OCI-LY1 (cell line): ENCODE measurements around the gene CCDC33.

Source experiments
- H2AFZ ChIP-seq: fragments of 200-600 bp; sonication (generic), shearing (Covaris generic); 2 replicates; pipeline ENCODE4 v1.6.0; 2014; ENCODE audit warnings: antibody characterized with exemption, mild to moderate bottlenecking, low read length
- H3F3A ChIP-seq: fragments of 200-600 bp; sonication (generic), shearing (Covaris generic); 2 replicates; pipeline ENCODE4 v1.6.0; 2014; ENCODE audit warnings: mild to moderate bottlenecking, antibody characterized with exemption, low read length, moderate library complexity; ENCODE audit not compliant: insufficient read depth
- H3K27ac ChIP-seq: fragments of 200-600 bp; sonication (generic); 2 replicates; pipeline ENCODE4 v1.5.1; 2014; ENCODE audit warnings: low read length, mixed run types, mild to moderate bottlenecking, low read depth; ENCODE audit not compliant: poor library complexity, severe bottlenecking
- H3K27me3 ChIP-seq: fragments of 200-600 bp; sonication (generic); 2 replicates; pipeline ENCODE4 v1.6.0; 2014; ENCODE audit warnings: antibody characterized with exemption, mild to moderate bottlenecking, low read length, moderate library complexity; ENCODE audit not compliant: insufficient read depth
- H3K36me3 ChIP-seq: fragments of 200-600 bp; sonication (generic); 2 replicates; pipeline ENCODE4 v1.6.1; 2014; ENCODE audit warnings: mild to moderate bottlenecking, antibody characterized with exemption, low read length, moderate library complexity, mixed read lengths; ENCODE audit not compliant: insufficient read depth
- H3K4me1 ChIP-seq: fragments of 200-600 bp; sonication (generic); 2 replicates; pipeline ENCODE4 v1.5.1; 2014; ENCODE audit warnings: mild to moderate bottlenecking, low read length, moderate library complexity; ENCODE audit not compliant: insufficient read depth, severe bottlenecking
- H3K4me2 ChIP-seq: fragments of 200-600 bp; sonication (generic), shearing (Covaris generic); 2 replicates; pipeline ENCODE4 v1.6.1; 2014; ENCODE audit warnings: low read length
- H3K4me3 ChIP-seq: fragments of 200-600 bp; sonication (generic); 2 replicates; pipeline ENCODE4 v1.5.1; 2014; ENCODE audit warnings: low read length, low read depth, mild to moderate bottlenecking, mixed read lengths; ENCODE audit not compliant: poor library complexity, severe bottlenecking
- H3K79me2 ChIP-seq: fragments of 200-600 bp; shearing (Covaris generic); 2 replicates; pipeline ENCODE4 v1.6.1; 2016; ENCODE audit warnings: mixed run types, low read length, mixed read lengths; ENCODE audit not compliant: insufficient read depth
- H3K9ac ChIP-seq: fragments of 200-600 bp; sonication (generic), shearing (Covaris generic); 2 replicates; pipeline ENCODE4 v1.6.1; 2014; ENCODE audit warnings: mild to moderate bottlenecking, low read length, mixed read lengths
- H3K9me2 ChIP-seq: fragments of 200-600 bp; sonication (generic), shearing (Covaris generic); 2 replicates; pipeline ENCODE4 v1.6.1; 2014; ENCODE audit warnings: low read depth, mild to moderate bottlenecking, low read length, mixed read lengths
- H3K9me3 ChIP-seq: fragments of 200-600 bp; shearing (Covaris generic); 2 replicates; pipeline ENCODE4 v1.6.1; 2014; ENCODE audit warnings: low read length, mixed read lengths
- H4K20me1 ChIP-seq: fragments of 200-600 bp; sonication (generic), shearing (Covaris generic); 2 replicates; pipeline ENCODE4 v1.6.0; 2016; ENCODE audit warnings: mild to moderate bottlenecking, low read length; ENCODE audit not compliant: insufficient read depth
- CTCF ChIP-seq: fragments of 200-600 bp; sonication (generic), shearing (Covaris generic); IDR thresholded peaks from 2 replicates; pipeline ENCODE4 v1.5.1; 2017; ENCODE audit warnings: mild to moderate bottlenecking, antibody characterized with exemption, low read length, moderate library complexity, mixed read lengths
- EZH2 ChIP-seq: fragments of 200-600 bp; sonication (generic), shearing (Covaris generic); IDR thresholded peaks from 2 replicates; pipeline ENCODE4 v1.8.0; 2017; ENCODE audit warnings: borderline replicate concordance, mixed run types, mild to moderate bottlenecking, antibody characterized with exemption, low read length, moderate library complexity, mixed read lengths

Gene CCDC33

GRCh38 chr15:74261685-74262084 is 25.6 kb downstream of the CCDC33 start:
- Histone ChIP-seq H3K9me2 (no peaks in the 10 kb centered on the region), H3K27ac (no peak overlapping the region), H3K79me2 (no peaks in the 10 kb centered on the region), H3K27me3 (peaks cover 3% of the 10 kb centered on the region), H3K9me3 (no peaks in the 10 kb centered on the region), H3K4me2 (no peak overlapping the region), H4K20me1 (no peaks in the 10 kb centered on the region), H3K9ac (no peak overlapping the region), H3K36me3 (no peaks in the 10 kb centered on the region), H2AFZ (no peak overlapping the region), H3K4me3 (no peak overlapping the region), H3F3A (no peaks in the 10 kb centered on the region), H3K4me1 (no peaks in the 10 kb centered on the region)
- TF ChIP-seq CTCF (no peak), EZH2 (no peak)

- Histone ChIP-seq H3K4me2 (no peak overlapping the region), H3K36me3 (no peaks in the 10 kb centered on the region), H3K4me1 (no peaks in the 10 kb centered on the region), H3K9me2 (no peaks in the 10 kb centered on the region), H3K9me3 (no peaks in the 10 kb centered on the region), H4K20me1 (no peaks in the 10 kb centered on the region), H3K9ac (no peak overlapping the region), H2AFZ (no peak overlapping the region), H3K4me3 (no peak overlapping the region), H3F3A (no peaks in the 10 kb centered on the region), H3K79me2 (no peaks in the 10 kb centered on the region), H3K27me3 (peaks cover 3% of the 10 kb centered on the region), H3K27ac (no peak overlapping the region)
- TF ChIP-seq CTCF (no peak), EZH2 (no peak)
Measured at GRCh38 chr15:74262151-74262550, 26.0 kb downstream of the CCDC33 start.

- H3K4me1 ChIP-seq = no peaks in the 10 kb centered on the region
- no peaks in the 10 kb centered on the region for H3K9me3 ChIP-seq
- TF ChIP-seq EZH2 = no peak
- TF ChIP-seq CTCF = no peak
- H4K20me1 ChIP-seq = no peaks in the 10 kb centered on the region
- no peaks in the 10 kb centered on the region for H3K79me2 ChIP-seq
- peaks cover 3% of the 10 kb centered on the region for H3K27me3 ChIP-seq
- no peak overlapping the region for H3K4me2 ChIP-seq
- no peak overlapping the region for H2AFZ ChIP-seq
- H3K27ac ChIP-seq = no peak overlapping the region
- H3K9ac ChIP-seq = no peak overlapping the region
- H3F3A ChIP-seq = no peaks in the 10 kb centered on the region
- no peaks in the 10 kb centered on the region for H3K9me2 ChIP-seq
- H3K4me3 ChIP-seq = no peak overlapping the region
- no peaks in the 10 kb centered on the region for H3K36me3 ChIP-seq
Measured at GRCh38 chr15:74262625-74263024, 26.5 kb downstream of the CCDC33 start.
